ENCODE results near the gene INTS14.

GRCh38 chr15:65641768-65642475 is 31.0 kb upstream of the INTS14 start:
- TF ChIP-seq GABPA (IDR thresholded peaks at IDR 0.05; ENCODE audit: borderline replicate concordance, insufficient read depth, low read length) (no peak), CTCF (IDR thresholded peaks at IDR 0.05; ENCODE audit: control extremely low read depth in 1 of 3, insufficient read depth in 1 of 3, low read depth in 1 of 3, low read length in 3 of 3) (peak in 1 of 3 experiments; percentile 8; a peak in 1 of 4 replicates), ZNF274 (IDR thresholded peaks at IDR 0.05; ENCODE audit: borderline replicate concordance, extremely low read depth, low read length) (no peak), POLR2A (IDR thresholded peaks at IDR 0.05; ENCODE audit: control extremely low read depth in 1 of 2, low read depth in 2 of 2, low read length in 2 of 2) (no peak), NRF1 (IDR thresholded peaks at IDR 0.05; ENCODE audit: low read depth, low read length) (no peak), SAP30 (IDR thresholded peaks at IDR 0.05; ENCODE audit: insufficient read depth, insufficient replicate concordance, low read length) (no peak), TAF1 (IDR thresholded peaks at IDR 0.05; ENCODE audit: low read depth, low read length) (no peak), USF2 (IDR thresholded peaks at IDR 0.05; ENCODE audit: low read length) (no peak), YY1 (IDR thresholded peaks at IDR 0.05; ENCODE audit: low read depth, low read length) (no peak), ATF3 (IDR thresholded peaks at IDR 0.05; ENCODE audit: insufficient read depth, low read depth, low read length) (no peak)
